Activated CD8-positive, alpha-beta memory T cell treated with anti-CD3 and anti-CD28 coated beads for 36 hours (primary cell): ENCODE results near the gene LOC101059915.
"Not testable (repeated sequence)": the region's sequence is repeated elsewhere in the genome, so short reads cannot be mapped to it uniquely, and the experiment has no call there.

Source experiments
- CTCF ChIA-PET: fragments of 350-600 bp; sonication (Branson Sonifier 250); formaldehyde crosslinking; loops from one replicate; lab custom pipeline; 2021; ENCODE audit warnings: antibody characterized with exemption; lab: Charles Lee
- POLR2A ChIA-PET: fragments of 350-600 bp; sonication (Branson Sonifier 250); formaldehyde crosslinking; loops from one replicate; lab custom pipeline; 2021; ENCODE audit warnings: antibody characterized with exemption; lab: Charles Lee

Gene LOC101059915

GRCh38 chrX:71666240-71667223 lies 814 bp upstream of the LOC101059915 start:
- ChIA-PET CTCF (interaction anchor here (1.2 kb wide), 1 partner anchor 193 kb away, joined by 3 read pairs; no protein-coding TSS in a partner anchor), POLR2A (no interaction called here)

GRCh38 chrX:71668248-71668595 lies 876 bp downstream of the LOC101059915 start:
- CTCF ChIA-PET = interaction anchor here (0.5 kb wide), 1 partner anchor 120 kb away, joined by 3 read pairs; no protein-coding TSS in a partner anchor
- POLR2A ChIA-PET = no interaction called here

- POLR2A ChIA-PET = no interaction called here
- CTCF ChIA-PET = no interaction called here
Observed at GRCh38 chrX:71669492-71669891, 2.1 kb downstream of the LOC101059915 start.

- POLR2A ChIA-PET, CTCF ChIA-PET: not testable (repeated sequence)
Observed at GRCh38 chrX:71669947-71670346, 2.6 kb downstream of the LOC101059915 start.

- POLR2A ChIA-PET = no interaction called here
- CTCF ChIA-PET = interaction anchor here (0.7 to 1.5 kb wide), 3 partner anchors 50 to 347 kb away, joined by 3 to 4 read pairs (median 3); no protein-coding TSS in a partner anchor
Observed at GRCh38 chrX:71671043-71671780, 3.9 kb downstream of the LOC101059915 start.

- CTCF ChIA-PET = interaction anchor here (1.5 kb wide), 1 partner anchor 346 kb away, joined by 4 read pairs; no protein-coding TSS in a partner anchor
- POLR2A ChIA-PET = no interaction called here
Observed at GRCh38 chrX:71671938-71672337, 4.6 kb downstream of the LOC101059915 start.

GRCh38 chrX:71675636-71676035 lies 8.3 kb downstream of the LOC101059915 start:
- POLR2A ChIA-PET = not testable (repeated sequence)

GRCh38 chrX:71676068-71676795 lies 8.9 kb downstream of the LOC101059915 start:
- POLR2A ChIA-PET, CTCF ChIA-PET: not testable (repeated sequence)

More at GRCh38 chrX:71675636-71676035, 8.3 kb downstream of the LOC101059915 start:
- CTCF ChIA-PET = not testable (repeated sequence)

- POLR2A ChIA-PET, CTCF ChIA-PET: not testable (repeated sequence)
Observed at GRCh38 chrX:71677195-71677594, 9.8 kb downstream of the LOC101059915 start.

GRCh38 chrX:71679575-71680207 lies 12.3 kb downstream of the LOC101059915 start:
- POLR2A ChIA-PET = no interaction called here
- CTCF ChIA-PET = no interaction called here

GRCh38 chrX:71696641-71697465 lies 29.5 kb downstream of the LOC101059915 start:
- POLR2A ChIA-PET, CTCF ChIA-PET: not testable (repeated sequence)

- CTCF ChIA-PET, POLR2A ChIA-PET: not testable (repeated sequence)
Observed at GRCh38 chrX:71697466-71698298, 30.3 kb downstream of the LOC101059915 start.

GRCh38 chrX:71698299-71699022 lies 31.1 kb downstream of the LOC101059915 start:
- POLR2A ChIA-PET = not testable (repeated sequence)

GRCh38 chrX:71699023-71699344 lies 31.6 kb downstream of the LOC101059915 start:
- POLR2A ChIA-PET, CTCF ChIA-PET: not testable (repeated sequence)

More at GRCh38 chrX:71698299-71699022, 31.1 kb downstream of the LOC101059915 start:
- CTCF ChIA-PET = not testable (repeated sequence)

GRCh38 chrX:71702853-71703252 lies 35.5 kb downstream of the LOC101059915 start:
- POLR2A ChIA-PET = not testable (repeated sequence)

GRCh38 chrX:71714064-71714463 lies 46.7 kb downstream of the LOC101059915 start:
- POLR2A ChIA-PET, CTCF ChIA-PET: not testable (repeated sequence)

More at GRCh38 chrX:71702853-71703252, 35.5 kb downstream of the LOC101059915 start:
- CTCF ChIA-PET = not testable (repeated sequence)

- CTCF ChIA-PET, POLR2A ChIA-PET: not testable (repeated sequence)
Observed at GRCh38 chrX:71715551-71715950, 48.2 kb downstream of the LOC101059915 start.
